GM12878 (cell line): Measurements from ENCODE around the gene THRB. TPM values are rescaled to one million over a fixed set of nuclear protein-coding genes. Genes with fewer than 3 reads are reported as not detected.

Experiments used
- ATAC-seq: fragments of 200-7000 bp; cut with Tn5 transposase; 3 replicates; pipeline ENCODE4 v1.9.1; 2020; ENCODE audit warnings: mild to moderate bottlenecking, moderate library complexity
- BruUV-seq: library from RNA; stranded (reverse); fragments of 400-500 nt; replicated peaks from 2 replicates; lab custom pipeline; 2021; lab: Mats Ljungman, UMichigan
- CTCF ChIA-PET: fragments of 300-600 bp; sonication (Branson Sonifier 250); formaldehyde crosslinking; extraction: SDS; loops from one replicate; lab custom pipeline; 2021; ENCODE audit warnings: inconsistent platforms; lab: Yijun Ruan, JAX
- POLR2A ChIA-PET: fragments of 350-600 bp; formaldehyde crosslinking; extraction: SDS; loops from one replicate; lab custom pipeline; 2021; ENCODE audit warnings: inconsistent platforms; lab: Charles Lee
- RAD21 ChIA-PET: fragments of 300-600 bp; sonication (Branson Sonifier 250); formaldehyde crosslinking; loops from one replicate; lab custom pipeline; 2023; ENCODE audit warnings: antibody characterized with exemption; ENCODE audit not compliant: unreplicated experiment; lab: Charles Lee
- SMC1A ChIA-PET: fragments of 300-600 bp; sonication (Branson Sonifier 250); formaldehyde crosslinking; loops from one replicate; lab custom pipeline; 2023; ENCODE audit not compliant: unreplicated experiment, uncharacterized antibody; lab: Charles Lee
- DNase-seq: peaks from one replicate; pipeline ENCODE4 v3.0.0-alpha.2; 2011; ENCODE audit warnings: low read depth, low spot score
- FAIRE-seq: peaks from 3 replicates; lab custom pipeline; 2011; peaks lifted over from hg19 to GRCh38; lab: Jason Lieb, UNC
- H2AFZ ChIP-seq: 2 replicates; pipeline ENCODE4 v1.6.0; 2011; ENCODE audit warnings: low read depth, low read length, control low read depth; ENCODE audit not compliant: control insufficient read depth
- H3K27ac ChIP-seq: 2 replicates; pipeline ENCODE4 v1.5.1; 2011; ENCODE audit warnings: control low read depth; ENCODE audit not compliant: control insufficient read depth, insufficient read depth
- H3K27me3 ChIP-seq, 2 experiments: replicated peaks in 1 of 2; 2 replicates each; pipeline versions ENCODE4 v1.6.0 to v1.6.1; 2011; ENCODE audit warnings: low read length in 1 of 2; ENCODE audit not compliant: control insufficient read depth in 2 of 2, insufficient read depth in 2 of 2
- H3K36me3 ChIP-seq, 2 experiments: 2 replicates each; pipeline ENCODE4 v1.5.1; 2011; ENCODE audit warnings: low read length in 1 of 2; ENCODE audit not compliant: control insufficient read depth in 2 of 2, insufficient read depth in 2 of 2
- H3K4me1 ChIP-seq: 2 replicates; pipeline ENCODE4 v1.6.1; 2011; ENCODE audit warnings: mild to moderate bottlenecking, low read length, moderate library complexity, mixed read lengths; ENCODE audit not compliant: control insufficient read depth, insufficient read depth
- H3K4me2 ChIP-seq: 2 replicates; pipeline ENCODE4 v1.6.0; 2011; ENCODE audit warnings: control low read depth; ENCODE audit not compliant: control insufficient read depth, insufficient read depth
- H3K4me3 ChIP-seq: fragments of 200-600 bp; sonication (generic); 2 replicates; pipeline ENCODE4 v1.5.1; 2016
- H3K79me2 ChIP-seq: 2 replicates; pipeline ENCODE4 v1.6.0; 2011; ENCODE audit warnings: low read length; ENCODE audit not compliant: control insufficient read depth, insufficient read depth
- H3K9ac ChIP-seq: 2 replicates; pipeline ENCODE4 v1.8.0; 2011; ENCODE audit warnings: low read length, control low read depth, mixed read lengths; ENCODE audit not compliant: control insufficient read depth, insufficient read depth
- H3K9me3 ChIP-seq: replicated peaks from 3 replicates; pipeline ENCODE4 v1.5.1; 2011; ENCODE audit warnings: mild to moderate bottlenecking, low read length; ENCODE audit not compliant: control insufficient read depth, insufficient read depth
- H4K20me1 ChIP-seq: 2 replicates; pipeline ENCODE4 v1.6.0; 2011; ENCODE audit not compliant: control insufficient read depth, insufficient read depth
- BMI1 ChIP-seq: fragments of 450-650 bp; IDR thresholded peaks from 2 replicates; pipeline ENCODE4 v1.6.1; 2016; ENCODE audit warnings: mild to moderate bottlenecking, moderate library complexity, borderline replicate concordance
- CBFB ChIP-seq: IDR thresholded peaks from 2 replicates; pipeline ENCODE4 v1.6.1; 2016; ENCODE audit warnings: antibody characterized with exemption, low read depth
- CREM ChIP-seq: IDR thresholded peaks from 2 replicates; pipeline ENCODE4 v1.6.1; 2014; ENCODE audit warnings: antibody characterized with exemption, low read depth
- IRF3 ChIP-seq: fragments of 450-650 bp; IDR thresholded peaks from 2 replicates; pipeline ENCODE4 v1.6.1; 2014; ENCODE audit warnings: mild to moderate bottlenecking
- IRF4 ChIP-seq: IDR thresholded peaks from 2 replicates; pipeline ENCODE4 v1.6.1; 2011; ENCODE audit warnings: low read depth, low read length
- NBN ChIP-seq: fragments of 450-650 bp; IDR thresholded peaks from 2 replicates; pipeline ENCODE4 v1.6.1; 2016
- PAX8 ChIP-seq: fragments of 450-650 bp; IDR thresholded peaks from 2 replicates; pipeline ENCODE4 v1.6.1; 2017; ENCODE audit warnings: mild to moderate bottlenecking, moderate library complexity
- PKNOX1 ChIP-seq: fragments of 450-650 bp; IDR thresholded peaks from 2 replicates; pipeline ENCODE4 v1.6.1; 2016; ENCODE audit warnings: mild to moderate bottlenecking
- PML ChIP-seq: IDR thresholded peaks from 2 replicates; pipeline ENCODE4 v1.6.1; 2012; ENCODE audit warnings: low read length, inconsistent platforms
- RELA ChIP-seq: fragments of 450-650 bp; IDR thresholded peaks from 2 replicates; pipeline ENCODE4 v1.8.0; 2014; ENCODE audit warnings: borderline replicate concordance; ENCODE audit not compliant: partially characterized antibody
- USF2 ChIP-seq: IDR thresholded peaks from 2 replicates; pipeline ENCODE4 v1.6.1; 2011; ENCODE audit warnings: low read depth, low read length, improper control_type of control experiment, borderline replicate concordance
- ZNF24 ChIP-seq: fragments of 450-650 bp; IDR thresholded peaks from 2 replicates; pipeline ENCODE4 v1.6.1; 2017; ENCODE audit warnings: antibody characterized with exemption, mild to moderate bottlenecking
- ZSCAN29 ChIP-seq: fragments of 450-650 bp; IDR thresholded peaks from 2 replicates; pipeline ENCODE4 v1.6.1; 2017; ENCODE audit warnings: mild to moderate bottlenecking, moderate library complexity
- in situ Hi-C: fragments of 300-500 bp; cut with MboI; formaldehyde crosslinking; loops from 9 replicates; pipeline ENCODE4 v1.14.3; 2018; ENCODE audit warnings: mixed read lengths
- intact Hi-C: fragments of 100-400 bp; cut with micrococcal nuclease; formaldehyde crosslinking; loops from one replicate; pipeline ENCODE4 v1.14.2; 2022; ENCODE audit not compliant: unreplicated experiment
- polyA plus RNA-seq, 11 experiments: library from polyadenylated mRNA; depleted of rRNA in 4 of 11; unstranded in 6 of 11; stranded (reverse) in 5 of 11; fragments of >200 nt; fragmentation: Nextera tagmentation in 4 of 11; fragmentation: Illumina TruSeq in 1 of 11; extraction: Ambion mirVana in 4 of 11; extraction: Trizol in 1 of 11; gene quantifications; 1 replicate in 1 of 11; 2 replicates in 10 of 11; pipeline versions ENCODE4 v1.2.1 to v1.2.3, GENCODE V29; 2011 to 2016; ENCODE audit warnings: inconsistent platforms in 2 of 11, missing spikeins in 2 of 11, low read depth in 1 of 11
- total RNA-seq, 4 experiments: library from RNA; depleted of rRNA in 3 of 4; stranded (reverse); fragments of >200 nt in 3 of 4; fragmentation: Illumina TruSeq in 1 of 4; extraction: Trizol in 1 of 4; gene quantifications; 2 replicates each; pipeline versions ENCODE4 v1.2.1 to v1.2.3, GENCODE V29; 2013 to 2021

The THRB gene
- total and polyA plus RNA-seq, 10 of the 15 experiments (the other 5 are each of a cell fraction or from before 2014, with no cell fraction given): 0.05 TPM; not detected in 9

GRCh38 chr3:24196526-24196925 is 298.1 kb downstream of the THRB start:
- Histone ChIP-seq H2AFZ (no peak overlapping the region), H3K36me3 (no peaks in the 10 kb centered on the region), H4K20me1 (no peaks in the 10 kb centered on the region), H3K9me3 (no peaks in the 10 kb centered on the region)
- no peak for FAIRE-seq
- no TSS peak for BruUV-seq
- RAD21 ChIA-PET: no interaction called here
- CTCF ChIA-PET: no interaction called here
- TF ChIP-seq RELA (no peak), USF2 (no peak), IRF3 (no peak), BMI1 (no peak), IRF4 (no peak)
- TF ChIP-seq, all 136 proteins: peak for 0
- Histone ChIP-seq H3K4me2 (no peak overlapping the region), H3K27me3 (no peaks in the 10 kb centered on the region; a peak in 1 of 4 replicates), H3K9ac (no peak overlapping the region), H3K4me3 (no peak overlapping the region), H3K79me2 (no peaks in the 10 kb centered on the region), H3K27ac (no peak overlapping the region), H3K4me1 (no peaks in the 10 kb centered on the region)
- ChIA-PET SMC1A (no interaction called here), POLR2A (no interaction called here)
- DNase-seq: no peak
- no peak for ATAC-seq
- in situ Hi-C loops (no loop called here), intact Hi-C loops (no loop called here)

GRCh38 chr3:24195504-24196230 is 299.0 kb downstream of the THRB start:
- Histone ChIP-seq H3K27ac (no peak overlapping the region), H2AFZ (no peak overlapping the region), H3K27me3 (no peaks in the 10 kb centered on the region; a peak in 1 of 4 replicates), H3K9me3 (no peaks in the 10 kb centered on the region), H4K20me1 (no peaks in the 10 kb centered on the region), H3K36me3 (no peaks in the 10 kb centered on the region), H3K79me2 (no peaks in the 10 kb centered on the region), H3K4me2 (no peak overlapping the region), H3K9ac (no peak overlapping the region), H3K4me3 (no peak overlapping the region), H3K4me1 (no peaks in the 10 kb centered on the region)
- ATAC-seq: no peak
- CTCF ChIA-PET: interaction anchor here (1.0 kb wide), 1 partner anchor 12 kb away, joined by 5 read pairs; no protein-coding TSS in a partner anchor
- no peak for FAIRE-seq
- intact Hi-C loops (no loop called here), in situ Hi-C loops (no loop called here)
- POLR2A ChIA-PET: no interaction called here
- no TSS peak for BruUV-seq
- RAD21 ChIA-PET: no interaction called here
- DNase-seq: no peak
- SMC1A ChIA-PET: no interaction called here
- TF ChIP-seq PKNOX1: no peak
- no peak for TF ChIP-seq ZNF24
- no peak for TF ChIP-seq CBFB
- TF ChIP-seq NBN: no peak
- no peak for TF ChIP-seq CREM
- no peak for TF ChIP-seq PML
- no peak for TF ChIP-seq ZSCAN29
- no peak for TF ChIP-seq PAX8
